ENCODE data around the gene NUP98. TPM values are rescaled to one million over a fixed set of nuclear protein-coding genes. Genes with fewer than 3 reads are reported as not detected.

The NUP98 gene
- total RNA-seq, 1 donor from 2014 or later = 82.4 TPM

GRCh38 chr11:3736816-3737215 is 60.5 kb downstream of the NUP98 start:
- no peak for DNase-seq (ENCODE audit: low read depth in 2 of 2)

- DNase-seq (ENCODE audit: low read depth in 2 of 2) = peak in 1 of 2 donors; percentile 2
Measured at GRCh38 chr11:3735827-3736226, 61.5 kb downstream of the NUP98 start.

- no peak for DNase-seq (ENCODE audit: low read depth in 2 of 2)
Measured at GRCh38 chr11:3732671-3733436, 64.5 kb downstream of the NUP98 start.

- peak in 1 of 2 donors; percentile 50 for DNase-seq (ENCODE audit: low read depth in 2 of 2)
Measured at GRCh38 chr11:3723014-3723708, 74.2 kb downstream of the NUP98 start.

- no peak for DNase-seq (ENCODE audit: low read depth in 2 of 2)
Measured at GRCh38 chr11:3722100-3722499, 75.3 kb downstream of the NUP98 start.

GRCh38 chr11:3720997-3721396 is 76.4 kb downstream of the NUP98 start:
- DNase-seq (ENCODE audit: low read depth in 2 of 2) = no peak

GRCh38 chr11:3712274-3712673 is 85.1 kb downstream of the NUP98 start:
- DNase-seq (ENCODE audit: low read depth in 2 of 2) = no peak

GRCh38 chr11:3710485-3711259 is 86.7 kb downstream of the NUP98 start:
- no peak for DNase-seq (ENCODE audit: low read depth in 2 of 2)

- DNase-seq (ENCODE audit: low read depth in 2 of 2) = no peak
Measured at GRCh38 chr11:3709977-3710376, 87.4 kb downstream of the NUP98 start.

GRCh38 chr11:3707176-3707575 is 90.2 kb downstream of the NUP98 start:
- DNase-seq (ENCODE audit: low read depth in 2 of 2) = no peak

- DNase-seq (ENCODE audit: low read depth in 2 of 2) = no peak
Measured at GRCh38 chr11:3703383-3703782, 94.0 kb downstream of the NUP98 start.

GRCh38 chr11:3700910-3701309 is 96.4 kb downstream of the NUP98 start:
- DNase-seq (ENCODE audit: low read depth in 2 of 2) = no peak

- no peak for DNase-seq (ENCODE audit: low read depth in 2 of 2)
Measured at GRCh38 chr11:3700410-3700809, 96.9 kb downstream of the NUP98 start.

GRCh38 chr11:3686751-3687150 is 110.6 kb downstream of the NUP98 start:
- no peak for DNase-seq (ENCODE audit: low read depth in 2 of 2)

- DNase-seq (ENCODE audit: low read depth in 2 of 2) = no peak
Measured at GRCh38 chr11:3685923-3686322, 111.4 kb downstream of the NUP98 start.

GRCh38 chr11:3684819-3685172 is 112.6 kb downstream of the NUP98 start:
- DNase-seq (ENCODE audit: low read depth in 2 of 2) = no peak

GRCh38 chr11:3684129-3684818 is 113.1 kb downstream of the NUP98 start:
- no peak for DNase-seq (ENCODE audit: low read depth in 2 of 2)

GRCh38 chr11:3683039-3683438 is 114.3 kb downstream of the NUP98 start:
- DNase-seq (ENCODE audit: low read depth in 2 of 2) = no peak

- no peak for DNase-seq (ENCODE audit: low read depth in 2 of 2)
Measured at GRCh38 chr11:3679077-3679476, 118.3 kb downstream of the NUP98 start.

GRCh38 chr11:3675971-3676370 is 121.4 kb downstream of the NUP98 start:
- no peak for DNase-seq (ENCODE audit: low read depth in 2 of 2)

GRCh38 chr11:3674189-3674588 is 123.2 kb downstream of the NUP98 start:
- peak in 1 of 2 donors; percentile 69 for DNase-seq (ENCODE audit: low read depth in 2 of 2)

Data from dermis microvascular lymphatic vessel endothelial cell (primary cell).